GM18907 (cell line): ENCODE data around the gene CNTNAP2.
"Not testable (repeated sequence)": the region's sequence is repeated elsewhere in the genome, so short reads cannot be mapped to it uniquely, and the experiment has no call there.

Source experiments
- ATAC-seq: cut with Tn5 transposase; IDR thresholded peaks from one replicate; pipeline ENCODE4 v1.9.1; 2021; ENCODE audit warnings: mild to moderate bottlenecking, moderate library complexity; ENCODE audit not compliant: unreplicated experiment

Gene CNTNAP2

DNA sequence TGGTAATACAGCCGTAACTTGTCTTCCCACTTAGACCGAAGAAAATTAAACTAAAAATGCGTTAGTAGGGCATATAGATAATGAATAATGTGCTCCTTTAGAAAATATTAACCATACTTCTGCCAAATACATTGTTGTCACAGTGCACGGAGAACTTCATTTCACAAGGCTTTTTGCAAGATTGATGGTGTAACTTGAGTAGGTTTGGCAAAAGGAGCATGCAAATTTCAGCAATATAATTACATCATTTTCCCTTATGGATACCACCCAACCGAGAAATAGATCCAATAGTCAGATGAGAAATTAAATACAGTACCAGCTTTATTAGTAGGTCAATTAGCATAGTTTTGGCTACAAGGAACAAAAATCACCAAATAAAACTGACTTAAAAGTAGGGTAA lies 1681.4 kb downstream of the CNTNAP2 start:
- ATAC-seq: no peak

DNA sequence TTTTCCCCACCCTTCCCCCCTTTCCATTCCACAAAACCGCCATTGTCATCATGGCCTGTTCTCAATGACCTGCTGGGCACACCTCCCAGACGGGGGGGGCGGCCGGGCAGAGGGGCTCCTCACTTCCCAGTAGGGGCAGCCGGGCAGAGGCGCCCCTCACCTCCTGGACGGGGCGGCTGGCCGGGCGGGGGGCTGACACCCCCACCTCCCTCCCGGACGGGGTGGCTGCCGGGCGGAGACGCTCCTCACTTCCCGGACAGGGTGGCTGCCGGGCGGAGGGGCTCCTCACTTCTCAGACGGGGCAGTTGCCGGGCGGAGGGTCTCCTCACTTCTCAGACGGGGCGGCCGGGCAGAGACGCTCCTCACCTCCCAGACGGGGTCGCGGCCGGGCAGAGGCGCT lies 1685.2 kb downstream of the CNTNAP2 start:
- not testable (repeated sequence) for ATAC-seq

DNA sequence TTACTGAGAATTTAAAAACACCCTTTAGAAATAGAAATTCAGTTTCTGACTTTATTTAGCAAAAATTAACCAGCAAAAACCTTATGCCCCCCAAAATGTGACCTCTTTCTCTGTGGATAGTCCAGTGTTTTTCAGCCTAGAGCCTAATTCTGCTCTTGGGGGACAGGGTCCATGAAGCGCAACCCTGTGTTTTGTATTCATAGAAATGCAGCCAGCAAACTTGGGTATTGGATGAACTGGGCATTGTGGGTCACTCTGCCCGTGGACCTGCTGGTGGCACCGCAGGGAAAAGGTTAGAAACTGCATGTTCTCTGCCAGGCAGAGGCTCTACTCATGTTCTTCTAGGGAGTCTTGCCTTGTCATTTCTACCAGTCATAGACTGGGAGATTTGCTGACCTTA lies 1686.5 kb downstream of the CNTNAP2 start:
- ATAC-seq: no peak

DNA sequence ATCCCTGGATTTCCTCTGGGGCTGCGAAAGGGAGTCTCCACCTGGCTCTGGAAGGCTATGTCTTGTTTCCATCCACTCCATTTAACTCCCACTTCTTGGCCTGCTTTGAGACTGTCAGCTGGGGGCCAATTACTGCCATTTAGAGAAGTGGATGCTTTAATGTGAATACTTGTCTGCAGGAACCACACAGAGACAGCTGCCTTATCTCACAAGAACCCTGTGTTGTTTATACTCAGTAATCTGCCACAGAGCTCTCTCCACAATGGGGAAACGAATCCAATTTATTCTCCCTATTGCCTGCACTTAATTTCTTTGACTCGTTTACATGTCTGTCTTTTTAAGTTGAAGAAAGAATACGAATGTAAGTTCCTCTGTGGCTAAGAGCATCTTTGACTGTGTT lies 1687.0 kb downstream of the CNTNAP2 start:
- no peak for ATAC-seq

DNA sequence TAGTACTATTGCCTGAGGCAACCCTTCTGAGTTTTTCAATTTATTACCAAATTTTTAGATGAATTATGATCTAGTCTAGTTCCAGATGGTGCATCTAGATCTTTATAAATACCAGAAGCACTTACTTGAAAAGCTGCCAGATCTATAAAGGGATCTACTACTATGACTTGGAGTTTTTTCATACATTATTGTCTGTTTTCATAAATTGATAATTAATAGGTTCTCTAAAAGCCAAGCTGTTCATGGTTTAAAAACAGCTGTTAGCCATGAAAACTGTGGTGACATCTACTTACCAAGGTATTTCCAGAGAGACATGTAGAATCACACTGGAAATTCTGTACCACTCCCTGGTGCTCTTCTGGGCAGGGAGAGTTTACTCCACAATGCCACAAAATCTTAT lies 1687.4 kb downstream of the CNTNAP2 start:
- no peak for ATAC-seq

DNA sequence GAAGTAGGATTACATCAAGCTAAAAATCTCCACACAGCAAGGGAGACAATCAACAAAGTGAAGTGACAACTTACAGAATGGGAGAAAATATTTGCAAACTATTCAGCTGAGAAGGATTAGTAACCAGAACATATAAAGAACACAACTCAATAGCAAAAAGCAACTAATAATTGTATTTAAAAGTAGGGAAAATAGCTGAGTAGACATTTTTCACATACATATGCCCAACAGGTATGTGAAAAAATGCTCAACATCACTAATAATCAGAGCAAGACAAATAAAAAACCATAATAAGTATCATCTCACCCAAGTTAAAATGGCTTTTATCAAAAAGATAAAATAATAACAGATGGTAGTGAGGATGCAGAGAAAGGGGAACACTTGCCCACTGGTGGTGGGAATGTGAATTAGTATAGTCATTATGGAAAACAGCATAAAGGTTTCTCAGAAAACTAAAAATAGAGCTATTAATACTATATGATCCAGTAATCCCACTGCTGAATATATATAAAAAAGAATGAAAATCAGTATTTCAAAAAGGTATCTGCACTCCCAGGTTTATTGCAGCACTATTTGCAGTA lies 1689.5 kb downstream of the CNTNAP2 start:
- no peak for ATAC-seq

DNA sequence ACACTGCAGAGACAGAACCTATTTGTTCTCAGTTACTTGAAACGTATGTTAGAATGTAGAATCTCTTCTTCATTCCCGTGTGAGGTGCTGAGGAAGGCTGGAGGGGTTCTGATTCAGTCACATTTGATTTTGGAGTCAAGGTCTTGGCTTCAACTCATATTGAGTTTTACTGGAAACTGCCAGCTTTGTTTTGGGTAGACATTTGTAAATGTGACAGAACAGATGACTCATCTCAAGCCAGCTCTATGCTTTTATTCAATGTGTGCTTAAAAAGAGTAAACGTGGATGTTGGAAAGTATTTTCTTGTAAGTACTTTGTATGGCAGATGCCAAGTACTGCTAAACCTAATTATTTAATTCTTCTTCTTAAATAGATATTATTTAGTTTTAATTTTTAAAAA lies 1693.2 kb downstream of the CNTNAP2 start:
- no peak for ATAC-seq

DNA sequence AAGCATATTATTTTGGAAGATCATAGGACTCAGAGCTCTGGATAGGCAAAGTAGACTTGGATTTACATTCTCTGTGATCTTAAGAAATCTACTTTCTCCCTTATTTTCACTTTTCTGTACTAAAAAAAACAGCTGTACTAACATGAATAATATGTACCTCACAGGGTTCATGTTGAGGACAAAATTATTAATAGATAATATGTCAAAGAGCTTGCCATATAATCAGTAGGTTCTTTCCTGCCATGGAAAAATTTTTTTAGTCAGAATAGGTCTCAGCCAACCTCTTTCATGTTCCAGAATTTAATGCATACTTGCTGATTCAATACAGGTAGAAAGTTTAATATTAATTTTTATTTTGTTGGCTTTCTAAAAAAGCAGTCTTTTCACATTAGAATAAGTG lies 1693.7 kb downstream of the CNTNAP2 start:
- no peak for ATAC-seq

DNA sequence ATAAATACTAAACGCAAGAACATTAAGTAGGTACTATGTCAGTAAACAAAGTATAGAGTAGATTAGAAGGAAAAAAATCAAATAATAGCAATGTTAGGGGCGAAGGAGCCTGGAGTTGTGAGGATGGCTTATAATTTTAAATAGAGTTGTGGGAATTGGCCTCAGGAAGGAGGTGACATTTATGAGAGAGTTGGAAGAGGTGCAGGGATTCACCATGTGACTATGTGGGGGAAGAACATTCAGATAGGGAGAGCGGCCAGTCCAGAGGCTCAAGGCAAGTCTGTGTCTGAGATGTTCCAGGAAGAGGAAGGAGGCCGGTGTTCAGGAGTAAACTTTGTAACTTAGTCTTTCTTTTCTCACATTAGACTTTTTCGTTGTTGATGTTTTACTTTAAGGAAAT lies 1695.3 kb downstream of the CNTNAP2 start:
- no peak for ATAC-seq

DNA sequence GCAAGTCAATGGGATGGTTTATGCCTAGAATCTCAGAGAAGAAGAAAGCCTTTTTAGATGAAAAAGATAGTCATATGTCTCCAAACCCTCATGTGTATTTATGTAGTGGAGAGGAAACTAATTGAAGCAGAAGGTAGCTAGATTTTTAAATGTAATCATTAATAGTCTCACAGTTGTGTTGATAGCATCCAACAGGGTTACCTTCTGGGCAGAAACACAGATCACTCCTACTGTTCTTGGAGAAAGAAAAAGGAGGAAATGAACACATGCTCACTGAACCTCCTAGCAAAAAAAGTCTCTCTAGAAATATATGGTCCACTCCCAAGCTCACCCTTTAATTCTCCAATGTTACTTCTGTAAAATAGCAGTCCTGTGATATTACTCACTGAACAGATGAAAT lies 1696.7 kb downstream of the CNTNAP2 start:
- ATAC-seq: no peak

DNA sequence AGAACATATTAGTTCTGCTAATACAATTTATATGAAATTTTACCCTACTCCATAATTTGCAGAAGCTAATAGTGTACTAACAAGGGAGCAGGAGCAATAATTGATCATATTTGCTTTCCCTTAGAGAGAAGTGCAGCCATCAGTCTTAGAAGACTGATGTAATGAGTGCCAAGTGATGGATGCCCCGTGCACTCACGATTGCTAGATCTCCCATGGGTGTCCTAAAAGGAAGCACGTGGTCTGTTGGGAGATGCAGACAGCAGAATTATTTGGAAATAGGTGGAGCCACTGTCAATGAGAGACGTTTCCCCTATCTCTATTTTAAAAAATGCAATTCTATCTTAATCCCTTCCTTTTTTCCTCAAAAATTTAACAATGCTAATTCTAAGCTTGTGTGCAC lies 1701.7 kb downstream of the CNTNAP2 start:
- no peak for ATAC-seq

DNA sequence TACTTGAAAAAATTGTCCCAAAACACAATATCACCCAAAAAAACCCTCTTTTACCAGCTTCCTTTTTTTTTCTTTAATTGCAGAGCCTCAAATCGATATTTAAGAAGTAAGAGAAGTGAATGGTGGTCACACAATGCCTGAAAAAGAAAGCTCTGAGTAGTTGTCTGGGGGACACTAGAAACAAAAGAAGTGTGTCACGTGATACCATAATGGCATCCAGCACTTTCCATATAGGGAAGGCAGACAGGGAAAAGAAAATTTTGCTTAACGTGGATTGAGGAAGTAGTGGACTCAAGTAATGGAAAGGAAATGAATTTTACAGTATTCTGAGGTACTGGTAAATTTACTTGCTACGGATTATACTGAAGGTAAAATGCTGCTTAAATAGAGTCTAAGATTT lies 1708.1 kb downstream of the CNTNAP2 start:
- ATAC-seq: no peak

DNA sequence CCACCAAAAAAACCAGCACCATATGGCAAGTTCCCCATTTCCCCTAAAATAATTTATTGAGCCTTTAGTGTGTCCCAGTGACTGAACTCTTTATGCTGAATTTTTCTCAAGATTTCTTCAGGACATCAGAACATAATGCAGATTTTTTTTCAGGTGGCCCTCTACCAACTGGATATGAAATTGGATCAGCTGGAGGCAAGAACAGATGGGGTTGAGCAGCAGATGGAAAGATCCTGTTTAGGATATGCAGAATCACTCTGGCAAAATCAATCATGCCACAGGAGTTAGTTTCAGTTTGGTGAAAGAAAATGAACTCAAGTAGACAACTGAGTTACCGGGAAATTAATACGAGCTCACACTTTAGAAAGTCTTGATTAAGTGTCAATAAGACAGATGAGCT lies 1712.4 kb downstream of the CNTNAP2 start:
- ATAC-seq: no peak

DNA sequence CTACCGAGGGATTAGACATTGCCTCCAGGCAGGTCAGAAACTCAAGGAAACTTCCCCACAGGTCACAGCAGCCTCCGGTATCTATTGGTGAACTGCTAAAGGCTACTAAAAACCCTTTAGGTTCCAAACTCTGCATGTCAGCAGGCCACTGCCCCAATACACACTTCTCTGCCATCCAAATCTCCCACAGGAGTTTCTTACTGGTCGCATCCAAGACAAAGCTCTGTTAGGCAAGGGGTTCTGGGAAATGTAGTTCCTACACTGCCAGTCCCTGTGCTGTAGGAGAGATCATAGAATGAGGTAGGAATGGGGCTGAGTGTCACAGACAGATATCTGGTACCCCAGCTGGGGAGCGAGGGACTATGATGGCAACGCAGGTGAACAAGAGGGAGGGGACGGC lies 1717.0 kb downstream of the CNTNAP2 start:
- ATAC-seq: no peak

DNA sequence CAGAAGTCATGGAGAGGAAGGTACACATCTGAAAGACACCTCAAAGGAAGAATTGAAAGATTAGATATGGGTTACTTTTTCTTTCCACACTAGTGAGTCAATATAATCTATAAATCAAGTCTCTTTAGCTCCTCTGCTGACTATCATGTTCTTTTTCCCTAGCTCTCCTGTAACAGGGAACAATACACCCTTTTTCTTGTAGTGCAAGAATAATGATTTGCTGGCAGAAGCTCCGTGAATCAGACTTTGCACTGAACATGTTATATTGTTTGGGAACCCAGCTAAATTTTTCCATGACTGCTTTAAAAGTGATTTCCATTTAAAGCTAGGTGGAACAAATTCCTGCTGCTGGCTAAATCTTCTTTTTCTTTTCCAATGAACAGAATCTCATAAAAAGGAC lies 1717.4 kb downstream of the CNTNAP2 start:
- ATAC-seq: no peak

DNA sequence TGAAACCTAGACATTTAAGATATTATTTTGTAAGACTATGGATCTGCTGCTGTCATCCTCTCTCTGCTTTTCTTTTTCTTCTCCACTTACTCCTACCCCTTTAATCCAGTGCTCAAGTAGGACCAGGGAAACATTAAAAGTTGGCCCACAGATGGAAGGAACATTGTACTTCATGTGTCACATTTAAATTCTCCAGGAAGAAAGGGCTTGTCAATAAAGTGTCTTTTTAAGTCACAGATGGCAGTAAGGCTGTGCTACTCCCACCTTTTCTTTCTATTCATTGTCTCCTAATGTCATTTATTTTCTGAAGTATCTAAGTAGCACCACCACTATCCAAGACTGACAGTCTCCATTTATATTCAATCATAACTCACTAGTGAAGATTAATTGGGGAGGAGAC lies 1736.2 kb downstream of the CNTNAP2 start:
- ATAC-seq: no peak

DNA sequence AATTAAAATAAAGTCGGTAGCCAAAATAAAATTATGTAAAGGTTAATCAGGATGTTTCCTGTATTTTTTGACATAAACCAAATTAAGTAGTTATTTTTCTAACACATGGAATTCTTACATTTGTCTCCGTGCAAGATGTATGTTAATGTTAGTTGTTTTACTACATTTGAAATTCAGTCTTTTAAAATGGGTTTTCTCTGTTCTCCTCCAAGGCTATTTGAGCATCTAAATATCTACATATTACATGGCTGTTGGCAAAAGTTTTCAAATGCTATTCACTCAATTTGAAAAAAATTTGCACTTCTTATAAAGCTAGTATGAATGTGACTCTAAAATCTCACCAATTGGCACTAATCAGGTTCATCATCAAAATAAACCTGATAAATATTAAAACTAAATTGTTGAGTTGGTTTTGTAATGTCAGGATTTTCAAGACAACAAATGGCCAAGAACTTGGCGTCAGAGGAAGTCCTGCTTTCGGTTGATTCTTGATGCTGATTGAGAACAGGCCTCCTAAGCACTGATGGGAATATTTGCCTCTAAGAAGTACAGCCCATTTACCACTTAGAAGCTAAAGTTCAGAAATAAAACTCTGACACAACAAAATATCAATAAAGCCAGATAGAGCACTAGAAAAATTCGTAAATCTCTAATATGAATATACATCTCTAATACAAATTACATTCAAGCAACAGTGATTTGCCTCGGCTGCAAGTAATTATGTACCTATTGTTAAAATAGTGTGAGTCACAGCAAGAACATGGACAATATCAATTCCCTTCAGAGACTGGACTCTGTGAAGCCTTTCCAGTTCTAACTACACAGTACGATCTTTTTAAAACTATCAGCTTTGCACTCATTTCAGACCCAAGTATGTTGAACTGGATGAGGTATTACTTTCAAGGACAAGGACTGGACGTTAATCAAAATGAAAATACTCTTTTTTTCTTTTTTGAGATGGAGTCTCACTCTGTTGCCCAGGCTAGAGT lies 1740.8 kb downstream of the CNTNAP2 start:
- no peak for ATAC-seq

DNA sequence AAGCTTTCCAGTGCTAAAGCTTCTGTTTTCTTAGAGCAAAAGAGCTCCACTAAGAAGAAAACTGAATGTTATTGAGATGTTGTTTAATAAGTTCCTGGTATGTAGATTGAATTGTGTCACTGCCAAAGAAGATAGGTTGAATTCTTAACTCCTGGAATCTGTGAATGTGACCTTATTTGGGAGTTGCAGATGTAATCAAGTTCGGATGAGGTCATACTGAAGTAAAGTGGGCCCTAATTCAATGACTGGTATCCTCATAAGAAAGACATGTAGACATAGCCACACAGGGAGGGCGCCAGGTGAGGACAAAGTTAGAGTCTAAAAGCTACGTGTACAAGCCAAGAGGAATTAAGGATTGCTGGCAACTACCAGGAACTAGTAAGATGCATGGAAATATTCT lies 1741.8 kb downstream of the CNTNAP2 start:
- no peak for ATAC-seq

DNA sequence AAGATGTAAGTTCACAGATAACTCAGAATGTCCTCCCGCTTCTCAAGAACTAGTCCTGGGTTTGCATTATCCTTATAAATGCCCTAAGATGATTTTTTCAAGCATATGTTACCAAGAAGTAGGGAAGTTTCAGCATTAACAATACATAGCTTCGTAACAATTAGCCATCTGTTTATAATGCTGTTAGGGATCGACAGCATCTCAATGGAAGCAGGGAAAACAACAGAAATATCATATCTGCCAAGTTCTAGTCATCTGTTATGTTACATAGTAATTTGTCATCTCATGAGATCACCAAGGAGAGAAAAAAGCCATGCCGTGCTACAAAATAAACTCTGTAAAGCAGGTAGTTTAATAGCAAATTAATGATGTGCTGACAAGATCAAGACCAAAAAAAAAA lies 1742.4 kb downstream of the CNTNAP2 start:
- ATAC-seq: no peak

DNA sequence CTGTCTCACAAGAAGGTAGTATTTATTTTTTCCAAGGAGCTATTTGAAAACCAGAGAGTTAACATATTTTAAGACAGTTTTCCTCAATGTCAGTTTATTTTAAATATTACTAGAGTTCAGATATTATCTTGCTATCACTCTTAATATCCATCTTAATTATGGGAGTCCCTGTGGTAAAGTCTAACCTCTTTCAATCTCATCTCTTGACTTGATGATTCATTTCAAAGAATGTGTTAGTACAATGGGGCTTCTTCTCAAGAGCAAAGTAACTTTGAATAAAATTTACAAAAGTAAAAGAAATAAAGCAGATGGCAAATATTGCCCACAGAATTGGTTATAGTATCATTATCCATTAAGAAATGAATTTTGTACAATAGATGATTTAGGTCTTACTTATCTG lies 1742.9 kb downstream of the CNTNAP2 start:
- ATAC-seq: no peak

DNA sequence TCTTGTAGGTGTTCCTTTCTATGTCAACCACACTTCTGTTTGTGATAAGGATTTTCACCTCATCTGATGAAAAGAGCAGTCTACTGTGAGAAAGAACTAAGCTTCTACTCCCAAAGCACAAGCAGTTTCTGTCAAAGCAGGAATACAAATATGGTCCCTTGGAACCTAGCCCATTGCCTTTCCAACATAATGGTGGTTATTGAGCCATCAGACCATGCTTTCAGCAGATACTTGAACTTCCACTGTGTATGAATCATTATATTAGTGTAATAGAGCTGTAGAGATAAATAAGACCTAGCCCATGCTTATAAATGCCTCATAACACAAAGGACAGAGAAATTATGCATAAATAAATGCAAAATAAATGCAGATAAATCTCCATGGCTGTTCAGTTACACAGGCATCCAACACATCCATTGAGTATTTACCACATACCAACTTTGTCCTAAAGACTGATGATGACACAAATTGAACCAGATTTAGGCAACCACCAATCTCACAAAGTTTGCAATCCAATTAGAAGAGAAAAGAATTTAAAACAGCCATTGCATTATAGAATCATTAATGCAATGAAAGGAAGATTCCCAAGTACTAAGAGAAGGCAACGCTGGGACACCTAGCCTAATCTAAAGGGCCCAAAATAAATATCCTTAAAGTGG lies 1744.6 kb downstream of the CNTNAP2 start:
- no peak for ATAC-seq

DNA sequence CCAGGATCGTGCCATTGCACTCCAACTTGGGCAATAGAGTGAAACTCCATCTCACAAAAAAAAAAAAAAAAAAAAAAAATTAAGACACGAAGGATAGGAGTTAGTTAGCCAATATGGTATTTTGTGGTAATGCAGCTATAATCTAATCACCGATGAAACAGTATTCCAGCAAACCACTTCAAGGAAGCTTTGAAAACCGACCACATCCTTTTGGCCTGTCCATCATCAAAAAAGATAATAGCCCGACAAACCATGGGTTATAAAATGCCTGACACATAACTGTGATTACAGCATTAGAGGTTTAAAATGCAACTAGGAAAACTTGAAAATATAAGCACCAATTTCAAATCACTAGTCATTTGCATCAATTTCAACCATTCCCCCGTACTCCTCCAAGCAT lies 1745.3 kb downstream of the CNTNAP2 start:
- ATAC-seq: no peak
